ENCODE measurements around the gene DYRK1B. TPM values are rescaled to one million over a fixed set of nuclear protein-coding genes. Genes with fewer than 3 reads are reported as not detected.

DYRK1B gene
- total and polyA plus RNA-seq, 11 donors, result 12.8 to 49.1 (median 24.9) TPM

GRCh38 chr19:39845933-39846677 is 12.1 kb upstream of the DYRK1B start, which contains the start of gene FBL:
Gene FBL, minus strand, starts transcription at chr19:39846379. Its CDS starts 79 bp downstream, at chr19:39846300.
- 0 to 1% (median 0%) methylated on average over 33 to 57 of the region's 57 CpGs for whole genome bisulfite sequencing, 4 donors
- intact Hi-C loops (cut with DNase I), result loop anchor here in 8 of 10 donors (1.0 to 10.0 kb wide), 9 partner anchors 12 to 301 kb away; partner anchors contain the start of genes EID2 (in 2 of the 8), PSMC4 (in 2 of the 8) and DYRK1B (in 1 of the 8)
- Histone ChIP-seq H3K27me3 (no peaks in the 10 kb centered on the region), H3K4me3 (peak within 1 kb of the TSS; percentile 62 to 89 (median 80)), H3K9me3 (no peaks in the 10 kb centered on the region), H3K36me3 (no peaks in the 10 kb centered on the region), H3K27ac (peak within 1 kb of the TSS; percentile 64 to 93 (median 84)), H3K4me1 (peaks cover 0 to 48% (median 29%) of the 10 kb centered on the region in 12 donors)
- DNase-seq (peak; percentile 95 to 99 (median 96)), ATAC-seq (peak; percentile 96 to 98 (median 96))
- TF ChIP-seq CTCF (IDR thresholded peaks at IDR 0.05) (no peak), POLR2A (IDR thresholded peaks at IDR 0.05) (peak in 1 of 2 donors; percentile 92)

GRCh38 chr19:39845584-39845932 is 11.6 kb upstream of the DYRK1B start:
- Histone ChIP-seq H3K36me3 (no peaks in the 10 kb centered on the region), H3K4me3 (peak overlapping the region; percentile 62 to 89 (median 80)), H3K27me3 (no peaks in the 10 kb centered on the region), H3K4me1 (peaks cover 0 to 48% (median 29%) of the 10 kb centered on the region in 12 donors), H3K27ac (peak overlapping the region in 7 of 12 donors; percentile 78 to 93 (median 88)), H3K9me3 (no peaks in the 10 kb centered on the region)
- ATAC-seq (peak in 3 of 4 donors; percentile 18 to 40 (median 25)), DNase-seq (peak in 1 of 5 donors; percentile 36)
- TF ChIP-seq CTCF (IDR thresholded peaks at IDR 0.05) (peak in 1 of 12 donors; percentile 10), POLR2A (IDR thresholded peaks at IDR 0.05) (no peak)
- WGBS, 4 donors, result 1 to 2% (median 1%) methylated on average over 17 of the region's 17 CpGs
- intact Hi-C loops (cut with DNase I), result loop anchor here in 6 of 10 donors (2.0 to 10.0 kb wide), 7 partner anchors 53 to 301 kb away; partner anchors contain the start of genes EID2 (in 2 of the 6) and PSMC4 (in 2 of the 6)

- intact Hi-C loops (cut with DNase I), result loop anchor here in 6 of 10 donors (2.0 to 10.0 kb wide), 7 partner anchors 52 to 300 kb away; partner anchors contain the start of genes EID2 (in 2 of the 6) and PSMC4 (in 2 of the 6)
Measured at GRCh38 chr19:39845172-39845571, 11.2 kb upstream of the DYRK1B start.

More at GRCh38 chr19:39845172-39845571, 11.2 kb upstream of the DYRK1B start:
- no peak for ATAC-seq
- DNase-seq, result no peak
- Histone ChIP-seq H3K36me3 (peaks cover 0 to 2% (median 0%) of the 10 kb centered on the region in 9 donors), H3K4me1 (peaks cover 0 to 48% (median 29%) of the 10 kb centered on the region in 12 donors), H3K27ac (peak overlapping the region in 2 of 12 donors; percentile 93), H3K27me3 (no peaks in the 10 kb centered on the region), H3K9me3 (no peaks in the 10 kb centered on the region), H3K4me3 (peak overlapping the region in 11 of 12 donors; percentile 63 to 89 (median 81))
- 28 to 45% (median 39%) methylated on average over 5 of the region's 5 CpGs for WGBS, 4 donors
- TF ChIP-seq CTCF (IDR thresholded peaks at IDR 0.05), result no peak
- no peak for TF ChIP-seq POLR2A (IDR thresholded peaks at IDR 0.05)

Measured in heart left ventricle (tissue), 16 donors.